ENCODE results near the gene HEBP1.

Gene HEBP1

DNA sequence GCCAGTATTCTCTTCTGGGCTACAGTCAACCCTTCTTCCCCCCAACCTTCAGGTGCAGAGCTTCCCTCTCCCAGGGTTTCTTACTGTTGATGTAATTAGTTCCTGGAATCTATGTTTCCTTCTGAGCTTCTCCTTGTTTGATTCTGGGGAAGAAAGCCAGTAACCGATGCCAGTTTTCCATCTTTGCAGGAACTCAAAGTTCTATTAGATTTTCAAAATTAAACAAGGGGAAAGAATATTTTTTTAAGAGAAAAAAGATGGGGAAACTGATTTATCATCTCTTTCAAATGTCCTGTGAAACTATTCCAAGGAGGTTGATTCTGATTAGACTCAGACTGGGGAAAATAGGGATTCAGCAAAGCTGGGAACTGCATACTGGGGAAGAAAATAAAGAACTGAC is 26.2 kb upstream of the HEBP1 start:
- ChIA-PET POLR2A (no interaction called here), CTCF (interaction anchor here (0.7 kb wide), 1 partner anchor 16 kb away, joined by 3 read pairs; no protein-coding TSS in a partner anchor)
- DNase-seq (ENCODE audit: extremely low spot score) = no peak
- TF ChIP-seq CTBP1 (IDR thresholded peaks at IDR 0.05; ENCODE audit: borderline replicate concordance) (no peak), LEF1 (IDR thresholded peaks at IDR 0.05; ENCODE audit: borderline replicate concordance) (no peak), L3MBTL2 (conservative IDR thresholded peaks at IDR 0.05) (no peak)

- POLR2A ChIA-PET = no interaction called here
- DNase-seq (ENCODE audit: extremely low spot score) = no peak
- TF ChIP-seq ZNF384 (IDR thresholded peaks at IDR 0.05) = no peak
- TF ChIP-seq CTBP1 (IDR thresholded peaks at IDR 0.05; ENCODE audit: borderline replicate concordance) = no peak
- no peak for TF ChIP-seq FOXA1 (IDR thresholded peaks at IDR 0.05)
- TF ChIP-seq TARDBP (IDR thresholded peaks at IDR 0.05) = no peak
- no peak for TF ChIP-seq HDGF (IDR thresholded peaks at IDR 0.05; ENCODE audit: borderline replicate concordance)
- TF ChIP-seq L3MBTL2 (conservative IDR thresholded peaks at IDR 0.05) = no peak
- no peak for TF ChIP-seq SUZ12 (IDR thresholded peaks at IDR 0.05)
- no peak for TF ChIP-seq LEF1 (IDR thresholded peaks at IDR 0.05; ENCODE audit: borderline replicate concordance)
- TF ChIP-seq, protein P1, sequence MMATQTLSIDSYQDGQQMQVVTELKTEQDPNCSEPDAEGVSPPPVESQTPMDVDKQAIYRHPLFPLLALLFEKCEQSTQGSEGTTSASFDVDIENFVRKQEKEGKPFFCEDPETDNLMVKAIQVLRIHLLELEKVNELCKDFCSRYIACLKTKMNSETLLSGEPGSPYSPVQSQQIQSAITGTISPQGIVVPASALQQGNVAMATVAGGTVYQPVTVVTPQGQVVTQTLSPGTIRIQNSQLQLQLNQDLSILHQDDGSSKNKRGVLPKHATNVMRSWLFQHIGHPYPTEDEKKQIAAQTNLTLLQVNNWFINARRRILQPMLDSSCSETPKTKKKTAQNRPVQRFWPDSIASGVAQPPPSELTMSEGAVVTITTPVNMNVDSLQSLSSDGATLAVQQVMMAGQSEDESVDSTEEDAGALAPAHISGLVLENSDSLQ (IDR thresholded peaks at IDR 0.05) = no peak
- no peak for TF ChIP-seq FOXM1 (IDR thresholded peaks at IDR 0.05; ENCODE audit: borderline replicate concordance)
- no peak for TF ChIP-seq ELF4 (IDR thresholded peaks at IDR 0.05)
- no peak for TF ChIP-seq FOXK2 (IDR thresholded peaks at IDR 0.05)
- no peak for TF ChIP-seq NFRKB (IDR thresholded peaks at IDR 0.05)
- CTCF ChIA-PET = interaction anchor here (0.6 to 1.1 kb wide), 4 partner anchors 19 to 191 kb away, joined by 3 to 5 read pairs (median 4); partner anchors contain the start of gene FAM234B
These were observed 24.5 kb upstream of the HEBP1 start for GRCh38 chr12:13024531-13024916.

DNA sequence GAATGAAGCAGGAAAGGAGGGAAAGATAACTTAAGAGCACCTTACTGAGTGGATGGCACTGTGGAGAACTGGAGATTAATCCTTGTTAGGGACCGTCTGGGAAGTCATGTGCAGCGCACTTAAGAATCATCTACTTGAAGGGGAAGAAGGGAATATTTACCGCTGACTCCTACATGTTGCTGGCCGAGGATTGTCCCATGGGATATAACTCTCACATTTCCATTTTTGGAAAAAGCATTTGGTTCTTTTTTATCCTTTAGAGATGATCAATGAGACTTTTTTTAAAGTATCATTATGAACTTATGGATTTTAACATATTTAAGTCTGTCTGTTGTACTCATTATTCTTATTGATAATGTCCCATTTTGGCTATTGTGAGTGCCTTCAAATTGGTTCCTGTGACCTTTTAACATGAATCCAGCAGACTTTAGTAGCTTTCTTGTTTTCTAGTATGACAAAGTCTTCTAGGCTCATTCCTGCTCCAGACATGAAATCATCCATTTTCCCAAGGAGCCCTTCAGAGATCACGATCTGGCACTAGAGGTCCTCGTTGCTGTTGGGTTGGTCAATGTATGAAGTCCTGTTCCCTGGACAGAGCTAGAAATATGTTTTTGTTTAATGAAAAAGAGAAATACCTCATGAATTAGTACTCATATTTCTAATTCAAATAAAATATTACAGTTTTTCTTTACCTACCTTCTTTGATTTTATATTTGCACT is 23.9 kb upstream of the HEBP1 start:
- POLR2A ChIA-PET = no interaction called here
- CTCF ChIA-PET = interaction anchor here (0.6 to 1.1 kb wide), 3 partner anchors 20 to 100 kb away, joined by 3 to 5 read pairs (median 4); partner anchors contain the start of gene FAM234B
- TF ChIP-seq CTBP1 (IDR thresholded peaks at IDR 0.05; ENCODE audit: borderline replicate concordance) (no peak), ELF4 (IDR thresholded peaks at IDR 0.05) (no peak), SUZ12 (IDR thresholded peaks at IDR 0.05) (no peak), NFRKB (IDR thresholded peaks at IDR 0.05) (no peak), FOXA1 (IDR thresholded peaks at IDR 0.05) (no peak), L3MBTL2 (conservative IDR thresholded peaks at IDR 0.05) (no peak), HDGF (IDR thresholded peaks at IDR 0.05; ENCODE audit: borderline replicate concordance) (no peak), LEF1 (IDR thresholded peaks at IDR 0.05; ENCODE audit: borderline replicate concordance) (no peak), BHLHE40 (IDR thresholded peaks at IDR 0.05; ENCODE audit: borderline replicate concordance) (no peak), FOXM1 (IDR thresholded peaks at IDR 0.05; ENCODE audit: borderline replicate concordance) (no peak), SP1 (IDR thresholded peaks at IDR 0.05) (no peak), TARDBP (IDR thresholded peaks at IDR 0.05) (no peak), ZNF384 (IDR thresholded peaks at IDR 0.05) (no peak), FOXK2 (IDR thresholded peaks at IDR 0.05) (no peak)
- TF ChIP-seq, protein P1 (IDR thresholded peaks at IDR 0.05) = no peak
- no peak for DNase-seq (ENCODE audit: extremely low spot score)

DNA sequence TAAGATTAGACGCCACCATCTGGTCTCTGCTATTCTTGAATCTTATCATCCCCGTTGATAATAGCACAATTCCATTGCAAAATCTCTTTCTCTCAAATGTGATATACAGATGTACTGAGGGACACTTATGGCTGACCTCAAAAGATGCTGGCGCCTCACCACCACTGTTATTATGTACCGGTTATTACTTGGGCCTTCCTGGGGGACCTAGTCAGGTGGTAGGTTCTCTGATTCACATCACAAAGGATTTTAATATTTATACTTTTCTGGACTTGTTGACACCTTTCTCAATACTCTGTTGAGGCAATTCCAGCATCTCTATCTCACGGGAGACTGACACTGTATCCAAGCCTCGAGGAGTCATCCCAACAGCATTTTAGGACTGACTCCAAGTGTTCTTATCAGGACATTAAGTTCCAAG is 22.8 kb upstream of the HEBP1 start:
- DNase-seq (ENCODE audit: extremely low spot score) = no peak
- TF ChIP-seq L3MBTL2 (conservative IDR thresholded peaks at IDR 0.05) = no peak
- no peak for TF ChIP-seq HDGF (IDR thresholded peaks at IDR 0.05; ENCODE audit: borderline replicate concordance)
- CTCF ChIA-PET = interaction anchor here (0.6 kb wide), 1 partner anchor 74 kb away, joined by 3 read pairs; no protein-coding TSS in a partner anchor
- POLR2A ChIA-PET = no interaction called here

DNA sequence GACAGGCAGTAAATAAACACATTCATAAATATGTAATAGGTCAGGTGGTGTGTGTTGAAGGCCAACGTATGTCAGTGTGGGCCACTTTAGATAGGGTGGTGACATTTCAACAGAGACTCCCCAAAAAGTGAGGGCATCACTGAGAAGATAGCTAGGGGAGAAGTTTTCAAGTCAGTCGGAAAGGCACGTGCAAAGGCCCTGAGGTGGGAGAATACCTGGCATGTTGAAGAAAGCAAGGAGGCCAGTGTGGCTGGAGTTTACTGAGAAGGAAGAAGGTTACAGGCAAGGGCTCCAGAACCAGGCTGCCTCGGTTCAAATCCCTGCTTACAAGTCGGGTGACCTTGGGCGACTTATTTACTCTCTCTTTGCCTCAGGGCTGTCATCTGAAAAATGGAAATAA is 11.0 kb upstream of the HEBP1 start:
- TF ChIP-seq LEF1 (IDR thresholded peaks at IDR 0.05; ENCODE audit: borderline replicate concordance) (no peak), ARNT (IDR thresholded peaks at IDR 0.05) (no peak), L3MBTL2 (conservative IDR thresholded peaks at IDR 0.05) (no peak), SP1 (IDR thresholded peaks at IDR 0.05) (no peak), HDGF (IDR thresholded peaks at IDR 0.05; ENCODE audit: borderline replicate concordance) (no peak), FOXK2 (IDR thresholded peaks at IDR 0.05) (no peak)
- DNase-seq (ENCODE audit: extremely low spot score) = no peak
- ChIA-PET CTCF (no interaction called here), POLR2A (no interaction called here)

GRCh38 chr12:13008741-13009380 is 8.8 kb upstream of the HEBP1 start:
- TF ChIP-seq FOXA1 (IDR thresholded peaks at IDR 0.05) (no peak), TARDBP (IDR thresholded peaks at IDR 0.05) (no peak), CTBP1 (IDR thresholded peaks at IDR 0.05; ENCODE audit: borderline replicate concordance) (no peak), ARNT (IDR thresholded peaks at IDR 0.05) (no peak), SUZ12 (IDR thresholded peaks at IDR 0.05) (no peak), LEF1 (IDR thresholded peaks at IDR 0.05; ENCODE audit: borderline replicate concordance) (no peak), HDGF (IDR thresholded peaks at IDR 0.05; ENCODE audit: borderline replicate concordance) (no peak), BHLHE40 (IDR thresholded peaks at IDR 0.05; ENCODE audit: borderline replicate concordance) (no peak), SP1 (IDR thresholded peaks at IDR 0.05) (no peak), ELF4 (IDR thresholded peaks at IDR 0.05) (no peak), NFRKB (IDR thresholded peaks at IDR 0.05) (no peak), FOXK2 (IDR thresholded peaks at IDR 0.05) (no peak), FOXM1 (IDR thresholded peaks at IDR 0.05; ENCODE audit: borderline replicate concordance) (no peak), ZNF384 (IDR thresholded peaks at IDR 0.05) (no peak)
- TF ChIP-seq, protein P1 (IDR thresholded peaks at IDR 0.05) = no peak
- ChIA-PET POLR2A (no interaction called here), CTCF (interaction anchor here (0.6 to 1.0 kb wide), 2 partner anchors 26 to 36 kb away, joined by 3 to 7 read pairs; no protein-coding TSS in a partner anchor)
- no peak for DNase-seq (ENCODE audit: extremely low spot score)
